ENCODE results near the gene PLEKHF1. TPM values are rescaled to one million over a fixed set of nuclear protein-coding genes. Genes with fewer than 3 reads are reported as not detected.

The PLEKHF1 gene
- total RNA-seq, 2 donors from 2014 or later = 24.3 to 29.7 TPM

- Mint-ChIP-seq H3K9me3 (no peaks in the 10 kb centered on the region), H3K36me3 (no peaks in the 10 kb centered on the region), H3K27ac (no peak overlapping the region)
- ATAC-seq (no peak), DNase-seq (ENCODE audit: low spot score in 2 of 2) (peak in 1 of 2 donors; percentile 21)
These were observed 35.3 kb upstream of the PLEKHF1 start for GRCh38 chr19:29629836-29630534.

GRCh38 chr19:29630655-29631054 lies 34.6 kb upstream of the PLEKHF1 start:
- DNase-seq (ENCODE audit: low spot score in 2 of 2) (peak in 1 of 2 donors; percentile 1), ATAC-seq (no peak)
- Mint-ChIP-seq H3K36me3 (no peaks in the 10 kb centered on the region), H3K9me3 (no peaks in the 10 kb centered on the region), H3K27ac (no peak overlapping the region)

- Mint-ChIP-seq H3K9me3 (no peaks in the 10 kb centered on the region), H3K36me3 (no peaks in the 10 kb centered on the region), H3K27ac (no peak overlapping the region)
- DNase-seq (ENCODE audit: low spot score in 2 of 2) = peak in 1 of 2 donors; percentile 23
- no peak for ATAC-seq
These were observed 33.8 kb upstream of the PLEKHF1 start for GRCh38 chr19:29631450-29631849.

GRCh38 chr19:29634002-29634401 lies 31.3 kb upstream of the PLEKHF1 start:
- no peaks in the 10 kb centered on the region for H3K9me3 Mint-ChIP-seq
- DNase-seq (ENCODE audit: low spot score in 2 of 2) (no peak), ATAC-seq (no peak)
- H3K36me3 Mint-ChIP-seq = no peaks in the 10 kb centered on the region
- no peak overlapping the region for H3K27ac Mint-ChIP-seq

GRCh38 chr19:29634423-29635130 lies 30.7 kb upstream of the PLEKHF1 start:
- DNase-seq (ENCODE audit: low spot score in 2 of 2) (no peak), ATAC-seq (no peak)
- no peaks in the 10 kb centered on the region for H3K36me3 Mint-ChIP-seq
- no peaks in the 10 kb centered on the region for H3K9me3 Mint-ChIP-seq
- no peak overlapping the region for H3K27ac Mint-ChIP-seq

GRCh38 chr19:29635963-29636362 lies 29.3 kb upstream of the PLEKHF1 start:
- no peaks in the 10 kb centered on the region for H3K36me3 Mint-ChIP-seq
- ATAC-seq = no peak
- H3K27ac Mint-ChIP-seq = peak overlapping the region in 1 of 2 donors; percentile 45
- no peak for DNase-seq (ENCODE audit: low spot score in 2 of 2)
- no peaks in the 10 kb centered on the region for H3K9me3 Mint-ChIP-seq

GRCh38 chr19:29636553-29637360 lies 28.5 kb upstream of the PLEKHF1 start:
- Mint-ChIP-seq H3K9me3 (no peaks in the 10 kb centered on the region), H3K27ac (no peak overlapping the region)

GRCh38 chr19:29639086-29639485 lies 26.2 kb upstream of the PLEKHF1 start:
- no peak for ATAC-seq
- no peak overlapping the region for H3K27ac Mint-ChIP-seq

More at GRCh38 chr19:29636553-29637360, 28.5 kb upstream of the PLEKHF1 start:
- ATAC-seq (no peak), DNase-seq (ENCODE audit: low spot score in 2 of 2) (no peak)
- no peaks in the 10 kb centered on the region for H3K36me3 Mint-ChIP-seq

GRCh38 chr19:29640231-29640630 lies 25.0 kb upstream of the PLEKHF1 start:
- Mint-ChIP-seq H3K9me3 (no peaks in the 10 kb centered on the region), H3K36me3 (no peaks in the 10 kb centered on the region), H3K27ac (no peak overlapping the region)
- no peak for ATAC-seq
- DNase-seq (ENCODE audit: low spot score in 2 of 2) = no peak

More at GRCh38 chr19:29639086-29639485, 26.2 kb upstream of the PLEKHF1 start:
- no peaks in the 10 kb centered on the region for H3K36me3 Mint-ChIP-seq
- DNase-seq (ENCODE audit: low spot score in 2 of 2) = no peak
- H3K9me3 Mint-ChIP-seq = no peaks in the 10 kb centered on the region

- DNase-seq (ENCODE audit: low spot score in 2 of 2) (no peak), ATAC-seq (no peak)
- Mint-ChIP-seq H3K9me3 (no peaks in the 10 kb centered on the region), H3K36me3 (no peaks in the 10 kb centered on the region), H3K27ac (peak overlapping the region in 1 of 2 donors; percentile 24)
These were observed 23.7 kb upstream of the PLEKHF1 start for GRCh38 chr19:29641597-29641996.

GRCh38 chr19:29643361-29643935 lies 21.8 kb upstream of the PLEKHF1 start:
- H3K9me3 Mint-ChIP-seq = no peaks in the 10 kb centered on the region
- DNase-seq (ENCODE audit: low spot score in 2 of 2) (no peak), ATAC-seq (no peak)
- H3K36me3 Mint-ChIP-seq = no peaks in the 10 kb centered on the region
- no peak overlapping the region for H3K27ac Mint-ChIP-seq

- H3K36me3 Mint-ChIP-seq = no peaks in the 10 kb centered on the region
- no peak overlapping the region for H3K27ac Mint-ChIP-seq
- DNase-seq (ENCODE audit: low spot score in 2 of 2) (no peak), ATAC-seq (no peak)
- H3K9me3 Mint-ChIP-seq = no peaks in the 10 kb centered on the region
These were observed 21.1 kb upstream of the PLEKHF1 start for GRCh38 chr19:29644210-29644609.

GRCh38 chr19:29645491-29645867 lies 19.8 kb upstream of the PLEKHF1 start:
- Mint-ChIP-seq H3K36me3 (no peaks in the 10 kb centered on the region), H3K27ac (peak overlapping the region in 1 of 2 donors; percentile 20), H3K9me3 (no peaks in the 10 kb centered on the region)
- peak in 1 of 2 donors; percentile 28 for ATAC-seq
- no peak for DNase-seq (ENCODE audit: low spot score in 2 of 2)

GRCh38 chr19:29645911-29646310 lies 19.4 kb upstream of the PLEKHF1 start:
- no peak for DNase-seq (ENCODE audit: low spot score in 2 of 2)
- peak; percentile 30 to 58 for ATAC-seq
- Mint-ChIP-seq H3K9me3 (no peaks in the 10 kb centered on the region), H3K36me3 (no peaks in the 10 kb centered on the region), H3K27ac (peak overlapping the region in 1 of 2 donors; percentile 20)

GRCh38 chr19:29650772-29651387 lies 14.4 kb upstream of the PLEKHF1 start:
- no peaks in the 10 kb centered on the region for H3K36me3 Mint-ChIP-seq
- H3K27ac Mint-ChIP-seq = no peak overlapping the region
- ATAC-seq (no peak), DNase-seq (ENCODE audit: low spot score in 2 of 2) (no peak)
- peaks cover 0 to 5% of the 10 kb centered on the region in 2 donors for H3K9me3 Mint-ChIP-seq

- DNase-seq (ENCODE audit: low spot score in 2 of 2) (no peak), ATAC-seq (no peak)
- H3K36me3 Mint-ChIP-seq = no peaks in the 10 kb centered on the region
- H3K9me3 Mint-ChIP-seq = peaks cover 0 to 5% of the 10 kb centered on the region in 2 donors
- H3K27ac Mint-ChIP-seq = no peak overlapping the region
These were observed 13.5 kb upstream of the PLEKHF1 start for GRCh38 chr19:29651622-29652394.

Measured in activated naive CD4-positive, alpha-beta T cell treated with anti-CD3 and anti-CD28 coated beads, Interleukin-2, amount 50 U/mL, for 72 hours (primary cell).